Amygdala (tissue), 56 donors: Measurements from ENCODE around the gene SFXN2.
"Not testable (repeated sequence)": the region's sequence is repeated elsewhere in the genome, so short reads cannot be mapped to it uniquely, and the experiment has no call there.

ENCODE experiments used
- DNase-seq, 56 donors: peaks; one replicate each; lab custom pipeline; 2025; lab: John Stamatoyannopoulos, UW

SFXN2 gene

DNA sequence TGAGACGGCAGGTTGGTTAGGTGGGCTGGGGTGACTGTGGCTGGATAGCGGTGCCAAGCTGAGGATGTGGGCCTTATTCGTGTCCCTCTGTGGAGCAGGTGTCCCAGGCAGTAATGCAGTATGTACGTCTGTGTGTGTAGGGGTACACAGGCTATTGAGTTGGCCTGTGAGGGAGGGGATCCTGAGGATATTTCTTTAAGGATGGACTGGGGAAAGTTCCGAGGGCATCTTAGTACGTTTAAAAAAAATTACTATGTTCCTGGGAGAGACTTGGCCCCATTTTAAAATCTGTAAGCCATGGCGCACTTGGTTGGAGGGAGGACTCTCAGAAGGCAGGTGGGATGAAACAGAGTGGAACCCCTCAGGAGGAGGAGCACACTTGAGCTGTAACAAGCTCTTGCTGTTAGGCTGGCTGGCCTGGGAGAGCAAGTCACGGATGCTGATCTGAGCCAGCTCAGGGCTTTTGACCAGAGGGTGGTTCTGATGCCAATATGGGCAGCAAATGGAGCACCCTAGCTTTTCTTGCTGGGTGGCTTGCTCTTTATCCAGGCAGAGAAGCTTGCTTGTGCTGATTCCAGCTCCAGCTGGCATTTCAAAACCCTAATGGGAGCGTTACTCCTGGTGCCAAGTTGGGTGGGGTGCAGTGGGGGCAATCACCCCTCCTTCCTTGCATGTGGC is 30.1 kb downstream of the SFXN2 start:
- peak in 18 of 56 donors; percentile 2 to 44 (median 22) for DNase-seq

DNA sequence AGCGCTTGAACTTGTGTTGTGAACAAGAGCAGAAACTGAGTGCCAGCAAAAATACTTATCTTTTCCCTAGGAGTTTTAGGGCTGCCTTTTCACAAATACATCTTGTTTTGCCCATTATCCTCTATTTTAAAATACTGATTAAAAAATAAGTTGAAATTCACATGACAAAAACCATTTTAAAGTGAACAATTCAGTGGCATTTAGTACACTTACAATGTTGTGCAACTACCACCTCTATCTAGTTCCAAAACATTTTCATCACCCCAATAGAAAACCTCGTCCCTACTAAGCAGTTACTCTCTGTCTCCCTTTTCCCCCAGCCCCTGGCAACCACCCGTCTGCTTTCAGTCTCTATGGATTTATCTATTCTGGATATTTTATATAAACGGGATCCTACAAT is 30.7 kb downstream of the SFXN2 start:
- no peak for DNase-seq

DNA sequence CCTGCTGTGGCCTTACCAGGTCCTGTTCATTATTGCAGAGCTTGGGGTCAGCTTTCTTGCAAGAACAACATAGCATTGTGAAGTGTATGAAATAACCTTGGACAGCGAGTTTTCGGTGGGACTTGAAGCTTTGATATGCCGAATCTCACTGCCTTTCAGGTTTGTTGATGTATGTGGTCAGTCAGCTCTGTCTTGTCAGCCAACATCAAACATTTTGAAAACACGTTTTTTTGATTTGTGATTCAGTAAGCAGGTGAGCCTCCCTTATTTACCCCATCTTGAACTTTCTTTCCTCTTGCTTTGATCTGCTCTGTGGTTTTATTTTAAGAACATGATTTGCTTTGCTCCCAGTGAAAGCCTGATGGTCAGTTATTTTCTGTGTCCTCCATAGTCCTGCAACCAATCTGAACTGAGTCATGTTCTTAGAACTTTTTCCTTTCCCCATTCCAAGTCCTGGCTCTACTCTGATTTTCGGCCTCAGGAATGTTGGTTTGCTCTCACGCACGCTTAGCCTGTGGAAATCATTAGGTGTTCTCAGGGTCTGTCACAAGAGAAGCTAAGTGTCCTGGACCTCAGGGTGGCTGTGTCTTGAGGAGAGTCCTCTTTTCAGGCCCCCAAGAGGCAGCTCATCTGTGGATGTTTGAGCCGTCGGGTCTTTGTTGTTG is 38.0 kb downstream of the SFXN2 start:
- no peak for DNase-seq

DNA sequence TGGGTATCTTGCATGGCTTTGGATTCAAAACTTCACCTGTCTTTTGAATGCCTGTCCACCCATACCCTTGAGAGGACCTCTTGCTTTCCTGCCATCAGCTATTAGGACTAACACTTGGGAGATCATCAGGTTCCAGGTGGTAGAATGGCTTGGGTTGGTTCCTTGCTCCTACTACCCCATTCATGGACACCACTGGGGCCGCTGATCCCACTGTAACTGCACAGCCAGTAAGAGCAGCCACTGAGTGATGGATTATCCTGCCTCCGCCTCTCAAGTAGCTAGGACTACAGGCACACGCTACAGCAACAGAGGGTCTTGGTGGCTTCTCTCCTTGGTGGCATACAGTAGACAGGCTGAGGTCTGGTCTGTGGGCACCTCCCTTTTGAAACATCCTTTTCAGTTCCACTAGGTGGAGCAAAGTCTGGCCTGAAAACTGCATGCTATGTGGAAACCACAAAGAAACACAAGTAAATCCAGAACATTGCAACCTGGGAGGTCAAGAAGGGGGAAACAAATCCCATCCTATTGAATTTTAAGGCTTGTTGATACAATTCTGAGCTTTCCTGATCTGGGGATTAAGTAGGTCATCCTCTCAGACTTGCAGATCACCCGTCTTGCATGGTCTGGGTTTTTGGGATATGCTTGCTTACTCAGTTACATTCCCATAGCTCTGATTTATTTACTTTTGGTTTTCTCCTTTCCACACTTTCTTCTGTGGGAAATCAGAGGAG is 38.7 kb downstream of the SFXN2 start:
- peak in 3 of 56 donors; percentile 11 to 16 (median 16) for DNase-seq

DNA sequence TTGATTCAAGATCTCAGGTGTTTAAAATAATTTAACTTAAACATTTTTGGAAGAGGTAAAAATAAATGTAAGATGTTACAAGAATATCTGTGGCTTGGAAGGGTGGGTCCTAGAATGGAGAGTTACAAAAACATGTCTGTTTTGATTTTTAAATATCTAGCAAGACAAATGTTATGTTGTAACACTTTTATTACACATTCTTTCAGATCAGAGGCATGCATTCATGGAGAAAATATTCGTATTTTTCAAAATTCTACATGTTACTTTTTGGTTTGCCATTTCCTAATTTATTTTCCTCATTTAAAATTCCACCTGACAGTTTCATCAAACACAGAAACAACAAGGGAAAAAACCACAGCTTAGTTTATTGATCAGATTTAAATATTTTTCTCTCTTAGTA is 39.3 kb downstream of the SFXN2 start:
- no peak for DNase-seq

DNA sequence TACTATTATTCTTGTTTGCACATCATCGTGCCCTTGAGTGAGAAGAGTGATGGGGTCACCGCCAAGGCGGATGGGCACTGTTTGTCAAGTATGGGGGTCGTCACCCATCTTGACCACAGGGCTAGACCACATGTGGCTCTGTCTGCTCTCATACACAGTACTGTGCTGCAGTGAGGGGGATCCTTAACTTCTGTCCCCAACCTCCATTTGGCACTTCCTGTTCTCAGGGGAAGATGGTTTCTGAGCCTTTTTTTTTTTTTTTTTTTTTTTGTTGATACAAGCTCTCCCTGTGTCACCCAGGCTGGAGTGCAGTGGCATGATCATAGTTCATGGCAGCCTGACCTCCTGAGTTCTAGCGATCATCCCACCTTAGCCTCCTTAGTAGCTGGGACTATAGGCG is 42.9 kb downstream of the SFXN2 start:
- no peak for DNase-seq

DNA sequence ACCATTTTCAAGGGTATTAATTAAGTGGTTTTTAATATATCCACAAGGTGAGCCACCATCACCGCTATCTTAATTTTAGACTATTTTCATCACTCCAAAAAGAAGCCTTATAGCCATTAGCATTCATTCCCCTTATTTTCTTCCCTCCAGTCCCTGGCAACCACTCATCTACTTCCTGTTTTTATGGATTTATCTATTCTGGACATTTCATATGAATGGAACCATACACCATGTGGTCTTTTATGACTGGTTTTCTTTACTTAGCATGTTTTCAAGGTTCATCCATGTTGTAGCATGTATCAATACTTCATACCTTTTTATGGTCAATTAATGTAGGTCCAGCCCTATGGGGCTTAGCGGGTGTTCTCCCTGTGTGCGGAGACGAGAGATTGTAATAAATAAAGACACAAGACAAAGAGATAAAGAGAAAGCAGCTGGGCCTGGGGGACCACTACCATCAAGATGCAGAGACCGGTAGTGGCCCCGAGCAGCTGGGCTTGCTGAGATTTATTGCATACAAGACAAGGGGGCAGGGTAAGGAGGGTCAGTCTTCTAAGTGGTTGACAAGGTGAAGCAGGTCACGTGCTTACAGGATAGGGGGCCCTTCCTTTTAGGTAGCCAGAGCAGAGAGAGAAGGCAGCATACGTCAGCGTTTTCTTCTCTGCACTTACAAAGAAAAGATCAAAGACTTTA is 44.0 kb downstream of the SFXN2 start:
- no peak for DNase-seq

DNA sequence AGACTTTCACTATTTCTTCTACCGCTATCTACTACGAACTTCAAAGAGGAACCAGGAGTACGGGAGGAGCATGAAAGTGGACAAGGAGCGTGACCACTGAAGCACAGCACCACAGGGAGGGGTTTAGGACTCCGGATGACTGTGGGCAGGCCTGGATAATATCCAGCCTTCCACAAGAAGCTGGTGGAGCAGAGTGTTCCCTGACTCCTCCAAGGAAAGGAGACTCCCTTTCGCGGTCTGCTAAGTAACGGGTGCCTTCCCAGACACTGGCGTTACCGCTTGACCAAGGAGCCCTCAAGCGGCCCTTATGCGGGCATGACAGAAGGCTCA is 44.5 kb downstream of the SFXN2 start:
- DNase-seq = not testable (repeated sequence)

DNA sequence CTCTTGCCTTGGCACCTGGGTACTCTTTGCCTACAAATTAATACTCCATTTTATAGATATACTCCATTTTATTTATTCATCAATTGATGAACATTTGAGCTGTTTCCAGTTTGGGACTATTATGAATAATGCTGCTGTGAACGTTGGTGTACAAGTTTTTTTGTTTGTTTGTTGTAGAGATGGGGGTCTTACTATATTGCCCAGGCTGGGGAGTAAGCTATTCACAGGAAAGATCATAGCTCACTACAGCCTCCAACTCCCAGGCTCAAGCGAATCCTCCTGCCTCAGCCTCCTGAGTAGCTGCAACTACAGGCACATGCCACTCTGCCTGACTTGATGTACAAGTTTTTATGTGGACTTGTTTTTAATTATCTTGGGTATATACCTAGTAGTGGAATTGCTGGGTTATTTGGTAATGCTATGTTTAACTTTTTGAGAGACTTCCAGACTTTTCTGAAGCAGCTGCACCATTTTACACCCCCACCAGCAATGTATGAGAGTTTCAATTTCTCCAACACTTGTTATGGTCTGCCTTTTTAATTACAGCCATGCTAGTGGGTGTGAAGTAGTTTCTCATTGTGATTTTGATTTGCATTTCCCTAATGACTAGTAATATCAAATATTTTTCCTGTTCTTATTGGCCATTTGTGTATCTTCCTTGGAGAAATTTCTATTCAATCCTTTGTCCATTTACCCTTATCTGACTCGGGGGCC is 45.2 kb downstream of the SFXN2 start:
- DNase-seq = no peak

DNA sequence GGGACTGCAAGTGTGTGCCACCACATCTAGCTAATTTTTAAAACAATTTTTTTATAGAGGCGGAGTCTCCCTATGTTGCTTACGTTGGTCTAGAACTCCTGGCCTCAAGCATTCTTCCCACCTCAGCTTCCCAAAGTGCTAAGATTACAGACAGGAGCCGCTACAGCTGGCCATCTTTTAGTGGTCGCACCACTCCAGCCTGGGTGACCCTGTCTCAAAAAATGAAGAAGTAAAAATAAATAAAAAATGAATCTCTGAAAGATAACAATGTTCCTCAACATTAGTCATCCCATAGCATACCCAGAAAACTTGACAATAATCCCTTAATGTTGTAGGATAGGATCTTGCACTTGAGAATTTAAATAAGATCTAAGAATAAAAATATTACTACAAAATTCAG is 47.5 kb downstream of the SFXN2 start:
- DNase-seq = no peak

DNA sequence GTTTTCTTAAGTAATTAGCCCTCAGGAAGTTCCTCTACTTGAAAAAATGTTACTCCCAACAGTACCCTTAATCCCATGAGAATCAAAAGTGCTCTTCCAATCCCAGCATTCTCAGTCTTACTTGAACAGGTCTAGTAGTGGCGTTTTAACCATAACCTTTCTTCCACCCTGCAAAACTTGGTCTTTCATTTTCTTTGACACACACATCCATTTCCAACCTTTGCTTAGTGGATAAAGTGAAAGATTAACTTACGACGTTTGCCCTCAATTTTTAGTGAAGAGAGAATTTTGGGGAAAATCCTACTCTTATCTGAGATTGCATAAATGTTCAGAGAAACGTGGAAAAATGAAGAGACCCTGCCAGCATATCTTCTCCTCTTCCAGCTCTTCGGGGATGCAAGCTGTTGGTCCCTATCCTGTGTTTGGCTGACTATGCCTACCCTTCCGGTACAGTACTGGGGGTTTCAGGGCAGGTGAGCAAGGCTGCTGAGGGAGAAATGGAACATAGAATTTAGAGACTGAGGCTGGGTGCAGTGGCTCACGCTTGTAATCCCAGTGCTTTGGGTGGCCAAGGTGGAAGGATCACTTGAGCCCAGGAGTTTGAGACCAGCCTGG is 48.1 kb downstream of the SFXN2 start:
- DNase-seq = no peak

DNA sequence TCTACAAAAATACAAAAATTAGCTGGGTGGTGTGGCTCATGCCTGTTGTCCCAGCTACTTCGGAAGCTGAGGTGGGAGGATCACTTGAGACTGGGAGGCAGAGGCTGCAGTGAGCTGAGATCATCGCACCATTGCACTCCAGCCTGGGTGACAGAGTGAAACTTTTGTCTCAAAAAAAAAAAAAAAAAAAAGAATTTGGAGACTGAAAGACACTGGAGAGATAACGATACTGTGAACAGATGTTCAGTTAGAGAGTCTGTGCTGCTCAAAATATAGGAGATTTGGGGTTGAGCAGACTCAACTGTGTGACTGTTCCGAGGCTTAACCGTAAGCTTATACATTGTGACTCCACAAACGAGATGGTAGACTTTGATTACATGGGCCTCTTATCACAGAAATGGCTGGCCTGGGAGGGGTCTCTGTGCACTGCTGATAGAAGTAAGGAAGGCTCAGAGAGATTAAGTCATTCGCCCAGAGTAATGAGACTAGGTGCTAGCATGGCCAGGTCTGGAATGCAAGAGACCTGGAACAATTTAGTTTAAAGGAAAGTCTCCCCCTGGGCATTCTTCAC is 48.7 kb downstream of the SFXN2 start:
- DNase-seq = no peak

DNA sequence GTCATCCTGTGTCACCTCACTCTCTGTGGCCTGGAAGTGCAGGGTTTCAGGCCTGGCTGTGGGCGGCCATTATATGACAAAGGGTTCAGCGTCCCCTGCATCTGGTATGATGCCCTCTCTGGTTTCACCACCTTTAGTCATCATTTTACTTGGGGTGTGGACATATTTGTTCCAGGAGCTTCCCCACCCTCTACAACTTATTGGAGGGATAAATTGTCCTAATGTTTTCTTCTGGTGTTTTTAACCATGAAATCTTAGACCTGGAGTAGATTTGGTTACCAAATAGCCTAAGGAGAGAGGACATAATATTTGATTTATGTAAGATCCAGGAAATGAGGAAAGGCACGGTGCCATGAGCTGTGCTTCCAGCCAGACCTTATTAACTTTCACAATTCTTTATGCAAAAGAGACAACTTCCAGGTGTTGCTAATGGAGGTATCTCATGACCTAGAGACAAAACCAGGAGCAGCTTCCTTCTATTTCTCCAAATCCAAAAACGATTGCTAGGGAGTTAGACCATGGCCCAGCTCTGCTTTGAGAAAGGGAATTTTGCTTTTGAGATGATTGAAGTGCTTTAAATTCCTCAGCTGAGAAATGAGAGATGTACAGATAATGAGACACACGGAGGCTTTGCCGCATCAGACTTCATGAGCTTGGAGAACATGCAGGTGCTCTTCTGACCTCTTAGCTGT is 50.2 kb downstream of the SFXN2 start:
- no peak for DNase-seq

DNA sequence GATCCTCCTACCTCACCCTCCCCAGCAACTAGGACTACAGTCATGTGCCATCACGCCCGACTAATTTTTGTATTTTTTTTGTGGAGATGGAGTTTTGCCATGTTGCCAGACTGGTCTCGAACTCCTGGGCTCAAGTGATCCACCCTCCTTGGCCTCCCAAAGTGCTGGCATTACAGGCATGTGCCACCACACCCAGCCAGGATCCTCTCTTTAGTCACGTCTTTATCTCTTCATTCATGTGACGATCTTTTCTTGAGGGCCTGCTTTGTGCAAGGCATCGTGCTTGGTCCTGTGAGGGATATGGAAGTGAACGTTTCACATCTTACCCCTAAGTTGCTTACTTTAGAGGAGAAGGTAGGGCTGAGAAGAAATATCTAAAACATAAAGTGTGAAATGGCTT is 50.9 kb downstream of the SFXN2 start:
- no peak for DNase-seq

DNA sequence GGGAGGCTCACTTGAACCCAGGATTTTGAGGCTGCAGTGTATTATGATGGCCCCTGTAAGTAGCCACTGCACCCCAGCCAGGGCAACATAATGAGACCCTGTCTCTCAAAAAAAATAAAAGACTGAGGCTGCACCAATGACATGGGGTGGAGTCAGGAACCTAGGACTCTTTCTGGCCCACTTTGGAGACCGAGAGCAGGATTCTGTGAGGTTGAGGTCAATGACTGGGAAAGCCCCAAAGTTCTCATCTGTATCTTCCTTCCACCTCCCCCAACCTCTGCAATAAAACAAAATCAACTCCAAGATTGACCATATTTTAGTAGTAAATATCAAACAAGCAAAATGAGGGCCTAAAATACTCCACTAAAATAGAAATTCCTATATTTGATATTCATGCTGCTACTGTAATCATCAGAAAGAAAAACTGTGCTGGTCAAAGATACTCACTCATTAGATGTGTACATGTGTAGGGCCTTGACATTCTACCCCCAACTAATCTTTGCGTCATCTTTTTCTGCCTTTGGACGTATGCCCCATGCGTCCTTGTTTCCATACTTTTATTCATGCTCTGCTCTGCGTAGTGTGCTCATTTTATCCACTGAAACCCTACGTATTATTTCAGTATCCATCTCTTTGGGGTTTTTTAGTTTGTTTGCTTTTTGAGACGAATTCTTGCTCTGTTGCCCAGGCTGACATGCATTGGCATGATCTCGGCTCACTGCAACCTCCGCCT is 53.2 kb downstream of the SFXN2 start:
- DNase-seq = no peak

DNA sequence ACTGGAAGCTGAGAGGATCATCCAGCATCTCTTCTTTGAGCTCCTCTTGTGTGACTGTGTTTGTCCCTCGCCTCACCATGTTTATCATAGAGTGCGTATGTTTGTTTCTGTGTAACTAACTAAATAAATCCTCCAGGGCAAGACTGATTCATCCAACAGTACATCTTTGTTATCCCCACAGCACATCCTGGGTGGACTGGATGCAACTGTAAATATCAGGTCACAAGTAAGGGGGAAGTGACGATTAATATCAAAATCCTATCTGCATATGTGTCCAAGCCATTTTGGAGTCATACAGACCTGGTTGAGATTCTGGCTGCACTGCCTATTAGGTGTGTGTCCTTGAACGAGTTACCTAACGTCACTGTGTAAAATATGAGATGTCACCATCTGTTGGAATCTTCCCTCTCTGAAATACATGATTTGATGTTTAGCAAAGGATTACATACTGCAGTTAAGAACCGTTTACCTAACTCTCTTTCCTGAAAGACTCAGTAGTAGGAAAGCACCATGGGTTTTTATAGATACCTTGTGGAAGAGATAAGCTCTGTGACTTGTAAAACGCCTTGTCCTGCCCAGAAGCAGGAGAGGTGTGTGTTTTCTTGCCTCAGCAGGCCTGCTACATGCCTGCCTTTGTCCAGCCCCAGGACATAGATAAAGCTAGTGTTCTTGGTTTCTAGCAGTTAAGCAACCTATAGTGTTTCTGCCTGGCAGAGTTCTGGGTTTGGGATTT is 55.1 kb downstream of the SFXN2 start:
- no peak for DNase-seq

DNA sequence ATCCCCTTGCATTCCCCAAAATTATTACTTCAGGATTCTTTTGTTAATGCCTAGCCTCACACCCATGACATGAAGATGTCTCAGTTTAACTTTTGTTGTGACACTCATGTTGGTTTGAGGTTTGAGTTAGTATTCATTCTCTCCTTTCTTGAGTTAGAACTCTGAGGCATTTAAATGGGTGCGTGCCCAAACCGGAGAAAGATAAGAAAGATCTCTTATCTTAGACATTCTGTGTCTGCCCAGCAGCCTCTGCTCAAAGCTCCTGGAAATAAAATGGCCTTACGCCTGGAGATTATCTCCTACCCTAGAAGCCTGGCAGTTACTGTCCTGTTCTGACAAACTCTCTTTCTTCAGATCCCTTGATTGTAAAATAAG is 55.7 kb downstream of the SFXN2 start:
- no peak for DNase-seq

DNA sequence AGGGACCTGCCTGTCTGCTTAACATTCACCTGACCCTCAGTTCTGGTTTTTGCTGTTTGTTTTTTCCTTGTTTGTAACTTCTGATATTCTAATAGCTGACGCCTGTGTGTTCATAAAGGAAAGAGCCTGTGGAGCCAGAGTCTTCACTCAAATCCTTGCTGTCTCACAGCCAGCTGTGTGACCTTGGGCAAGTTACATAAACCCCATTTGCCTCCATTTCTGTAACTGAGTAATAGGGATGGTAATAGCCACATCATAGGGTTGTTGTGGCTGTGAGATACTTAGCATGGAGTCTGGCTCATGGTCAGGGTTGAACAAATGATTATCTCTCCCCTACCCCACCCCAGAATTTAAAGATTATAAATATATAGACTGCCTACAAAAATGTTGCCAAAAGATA is 56.4 kb downstream of the SFXN2 start:
- DNase-seq = no peak
